HG02970 (cell line): Measurements from ENCODE around the gene GUF1.
"Not testable (repeated sequence)": the region's sequence is repeated elsewhere in the genome, so short reads cannot be mapped to it uniquely, and the experiment has no call there.

ENCODE experiments used
- ATAC-seq: cut with Tn5 transposase; IDR thresholded peaks from one replicate; pipeline ENCODE4 v1.9.1; 2021; ENCODE audit warnings: mild to moderate bottlenecking, moderate library complexity, moderate number of reproducible peaks; ENCODE audit not compliant: unreplicated experiment, low FRiP score

Gene GUF1

GRCh38 chr4:44700427-44700826 is 22.2 kb downstream of the GUF1 start:
- ATAC-seq: no peak

- no peak for ATAC-seq
Measured at GRCh38 chr4:44701037-44701436, 22.8 kb downstream of the GUF1 start.

- no peak for ATAC-seq
Measured at GRCh38 chr4:44704673-44705072, 26.5 kb downstream of the GUF1 start.

- no peak for ATAC-seq
Measured at GRCh38 chr4:44713125-44713524, 34.9 kb downstream of the GUF1 start.

- no peak for ATAC-seq
Measured at GRCh38 chr4:44716597-44716996, 38.4 kb downstream of the GUF1 start.

- no peak for ATAC-seq
Measured at GRCh38 chr4:44720371-44720770, 42.2 kb downstream of the GUF1 start.

GRCh38 chr4:44722001-44722400 is 43.8 kb downstream of the GUF1 start:
- ATAC-seq: no peak

- no peak for ATAC-seq
Measured at GRCh38 chr4:44725166-44725565, 46.9 kb downstream of the GUF1 start.

GRCh38 chr4:44725726-44726037 is 47.5 kb downstream of the GUF1 start:
- ATAC-seq: no peak

- peak; percentile 96 for ATAC-seq
Measured at GRCh38 chr4:44726038-44726871, 48.0 kb downstream of the GUF1 start, which contains the start of gene GNPDA2. Gene GNPDA2, minus strand, starts transcription at chr4:44726556. Its CDS starts 4,349 bp downstream, at chr4:44722207.

GRCh38 chr4:44727471-44727870 is 49.3 kb downstream of the GUF1 start:
- no peak for ATAC-seq

GRCh38 chr4:44728694-44729093 is 50.5 kb downstream of the GUF1 start:
- not testable (repeated sequence) for ATAC-seq

GRCh38 chr4:44736900-44737299 is 58.7 kb downstream of the GUF1 start:
- ATAC-seq: no peak

GRCh38 chr4:44738615-44739014 is 60.4 kb downstream of the GUF1 start:
- ATAC-seq: no peak

- no peak for ATAC-seq
Measured at GRCh38 chr4:44740201-44740600, 62.0 kb downstream of the GUF1 start.
